B cell (primary cell): Measurements from ENCODE around the gene PDK3.

Source experiments
- EZH2 ChIP-seq: IDR thresholded peaks from 2 replicates; pipeline ENCODE4 v1.6.1; 2012; ENCODE audit warnings: borderline replicate concordance, low read depth, mild to moderate bottlenecking, moderate library complexity, low read length; ENCODE audit not compliant: insufficient read depth, poor library complexity, severe bottlenecking
- TF ChIP-seq, protein P1 (sequence below): fragments of 200-600 bp; IDR thresholded peaks from one replicate; pipeline ENCODE4 v1.8.0; 2022; ENCODE audit warnings: antibody characterized with exemption, mild to moderate bottlenecking

DNA sequence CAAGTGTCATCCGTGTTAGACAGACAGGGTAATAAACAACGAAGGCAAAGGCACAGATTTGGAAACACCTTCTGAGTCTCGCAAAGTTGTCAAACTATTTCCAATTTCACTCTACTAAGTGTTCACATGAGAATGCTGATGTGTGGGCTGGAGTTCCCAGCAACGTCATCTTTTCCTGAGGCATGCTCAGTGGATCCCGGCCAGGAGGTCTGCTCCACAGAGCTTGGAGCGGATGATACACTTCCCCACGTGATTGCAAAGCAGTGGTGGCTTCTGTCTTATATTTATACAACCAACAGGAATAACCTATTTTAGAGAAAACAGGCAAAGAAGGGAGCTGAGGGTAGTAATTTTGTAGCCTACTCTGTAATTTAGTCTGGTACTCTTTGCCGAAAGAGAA lies 40.1 kb upstream of the PDK3 start:
- TF ChIP-seq, protein P1, sequence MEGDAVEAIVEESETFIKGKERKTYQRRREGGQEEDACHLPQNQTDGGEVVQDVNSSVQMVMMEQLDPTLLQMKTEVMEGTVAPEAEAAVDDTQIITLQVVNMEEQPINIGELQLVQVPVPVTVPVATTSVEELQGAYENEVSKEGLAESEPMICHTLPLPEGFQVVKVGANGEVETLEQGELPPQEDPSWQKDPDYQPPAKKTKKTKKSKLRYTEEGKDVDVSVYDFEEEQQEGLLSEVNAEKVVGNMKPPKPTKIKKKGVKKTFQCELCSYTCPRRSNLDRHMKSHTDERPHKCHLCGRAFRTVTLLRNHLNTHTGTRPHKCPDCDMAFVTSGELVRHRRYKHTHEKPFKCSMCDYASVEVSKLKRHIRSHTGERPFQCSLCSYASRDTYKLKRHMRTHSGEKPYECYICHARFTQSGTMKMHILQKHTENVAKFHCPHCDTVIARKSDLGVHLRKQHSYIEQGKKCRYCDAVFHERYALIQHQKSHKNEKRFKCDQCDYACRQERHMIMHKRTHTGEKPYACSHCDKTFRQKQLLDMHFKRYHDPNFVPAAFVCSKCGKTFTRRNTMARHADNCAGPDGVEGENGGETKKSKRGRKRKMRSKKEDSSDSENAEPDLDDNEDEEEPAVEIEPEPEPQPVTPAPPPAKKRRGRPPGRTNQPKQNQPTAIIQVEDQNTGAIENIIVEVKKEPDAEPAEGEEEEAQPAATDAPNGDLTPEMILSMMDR = no peak
- no peak for TF ChIP-seq EZH2
